ENCODE results near the gene NKX2-4. TPM values are rescaled to one million over a fixed set of nuclear protein-coding genes. Genes with fewer than 3 reads are reported as not detected.

The NKX2-4 gene
- total and polyA plus RNA-seq, 10 of the 15 experiments (the other 5 are each of a cell fraction or from before 2014, with no cell fraction given), result not detected

GRCh38 chr20:21395051-21395665 lies 2.2 kb downstream of the NKX2-4 start (continued):
- TF ChIP-seq PBX3 (IDR thresholded peaks at IDR 0.05; ENCODE audit: insufficient replicate concordance, low read depth, low read length), result no peak
- TF ChIP-seq SUPT20H (IDR thresholded peaks at IDR 0.05; ENCODE audit: borderline replicate concordance, control insufficient read depth, low read depth, low read length), result no peak
- no peak for TF ChIP-seq CBX5 (IDR thresholded peaks at IDR 0.05; ENCODE audit: low read depth)
- TF ChIP-seq, protein P1, sequence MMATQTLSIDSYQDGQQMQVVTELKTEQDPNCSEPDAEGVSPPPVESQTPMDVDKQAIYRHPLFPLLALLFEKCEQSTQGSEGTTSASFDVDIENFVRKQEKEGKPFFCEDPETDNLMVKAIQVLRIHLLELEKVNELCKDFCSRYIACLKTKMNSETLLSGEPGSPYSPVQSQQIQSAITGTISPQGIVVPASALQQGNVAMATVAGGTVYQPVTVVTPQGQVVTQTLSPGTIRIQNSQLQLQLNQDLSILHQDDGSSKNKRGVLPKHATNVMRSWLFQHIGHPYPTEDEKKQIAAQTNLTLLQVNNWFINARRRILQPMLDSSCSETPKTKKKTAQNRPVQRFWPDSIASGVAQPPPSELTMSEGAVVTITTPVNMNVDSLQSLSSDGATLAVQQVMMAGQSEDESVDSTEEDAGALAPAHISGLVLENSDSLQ (IDR thresholded peaks at IDR 0.05), result no peak
- no peak for TF ChIP-seq CREM (IDR thresholded peaks at IDR 0.05; ENCODE audit: low read depth)
- no peak for TF ChIP-seq FOS (IDR thresholded peaks at IDR 0.05; ENCODE audit: borderline replicate concordance, extremely low read depth, insufficient read length)

GRCh38 chr20:21394551-21394950 lies 2.8 kb downstream of the NKX2-4 start:
- BruUV-seq (replicated peaks), result no TSS peak
- CTCF ChIA-PET, result interaction anchor here (2.3 kb wide), 1 partner anchor 159 kb away, joined by 8 read pairs; no protein-coding TSS in a partner anchor
- TF ChIP-seq BHLHE40 (IDR thresholded peaks at IDR 0.05; ENCODE audit: borderline replicate concordance in 1 of 2, low read depth in 2 of 2, low read length in 1 of 2) (no peak), ZNF24 (IDR thresholded peaks at IDR 0.05) (no peak), RB1 (IDR thresholded peaks at IDR 0.05; ENCODE audit: borderline replicate concordance) (no peak), FOXM1 (IDR thresholded peaks at IDR 0.05; ENCODE audit: low read depth, low read length) (no peak), TCF3 (IDR thresholded peaks at IDR 0.05; ENCODE audit: borderline replicate concordance, insufficient read depth, low read depth, low read length) (no peak), NR2C1 (IDR thresholded peaks at IDR 0.05) (no peak), SIX5 (IDR thresholded peaks at IDR 0.05; ENCODE audit: low read depth, low read length, severe bottlenecking) (no peak), POU2F2 (IDR thresholded peaks at IDR 0.05; ENCODE audit: borderline replicate concordance, low read depth, low read length) (no peak), POLR2AphosphoS2 (IDR thresholded peaks at IDR 0.05; ENCODE audit: low read depth, low read length) (no peak), IRF4 (IDR thresholded peaks at IDR 0.05; ENCODE audit: low read depth, low read length) (no peak), DPF2 (IDR thresholded peaks at IDR 0.05) (no peak)
- TF ChIP-seq, protein P2, sequence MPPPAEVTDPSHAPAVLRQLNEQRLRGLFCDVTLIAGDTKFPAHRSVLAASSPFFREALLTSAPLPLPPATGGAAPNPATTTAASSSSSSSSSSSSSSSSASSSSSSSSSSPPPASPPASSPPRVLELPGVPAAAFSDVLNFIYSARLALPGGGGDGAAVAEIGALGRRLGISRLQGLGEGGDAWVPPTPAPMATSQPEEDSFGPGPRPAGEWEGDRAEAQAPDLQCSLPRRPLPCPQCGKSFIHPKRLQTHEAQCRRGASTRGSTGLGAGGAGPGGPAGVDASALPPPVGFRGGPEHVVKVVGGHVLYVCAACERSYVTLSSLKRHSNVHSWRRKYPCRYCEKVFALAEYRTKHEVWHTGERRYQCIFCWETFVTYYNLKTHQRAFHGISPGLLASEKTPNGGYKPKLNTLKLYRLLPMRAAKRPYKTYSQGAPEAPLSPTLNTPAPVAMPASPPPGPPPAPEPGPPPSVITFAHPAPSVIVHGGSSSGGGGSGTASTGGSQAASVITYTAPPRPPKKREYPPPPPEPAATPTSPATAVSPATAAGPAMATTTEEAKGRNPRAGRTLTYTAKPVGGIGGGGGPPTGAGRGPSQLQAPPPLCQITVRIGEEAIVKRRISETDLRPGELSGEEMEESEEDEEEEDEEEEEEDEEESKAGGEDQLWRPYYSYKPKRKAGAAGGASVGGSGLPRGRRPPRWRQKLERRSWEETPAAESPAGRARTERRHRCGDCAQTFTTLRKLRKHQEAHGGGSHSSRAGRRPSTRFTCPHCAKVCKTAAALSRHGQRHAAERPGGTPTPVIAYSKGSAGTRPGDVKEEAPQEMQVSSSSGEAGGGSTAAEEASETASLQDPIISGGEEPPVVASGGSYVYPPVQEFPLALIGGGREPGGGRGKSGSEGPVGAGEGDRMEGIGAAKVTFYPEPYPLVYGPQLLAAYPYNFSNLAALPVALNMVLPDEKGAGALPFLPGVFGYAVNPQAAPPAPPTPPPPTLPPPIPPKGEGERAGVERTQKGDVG (CRISPR knock-in tag; IDR thresholded peaks at IDR 0.05), result no peak

More at GRCh38 chr20:21394551-21394950, 2.8 kb downstream of the NKX2-4 start:
- no peaks in the 10 kb centered on the region for H3K79me2 ChIP-seq (ENCODE audit: control insufficient read depth, insufficient read depth, low read length)
- no peaks in the 10 kb centered on the region for H3K4me1 ChIP-seq (ENCODE audit: control insufficient read depth, insufficient read depth, low read length)
- H4K20me1 ChIP-seq (ENCODE audit: control insufficient read depth, insufficient read depth), result no peaks in the 10 kb centered on the region
- no peak overlapping the region for H3K27ac ChIP-seq (ENCODE audit: control insufficient read depth, insufficient read depth)
- peaks cover 8 to 18% of the 10 kb centered on the region in 2 experiments; a peak in 3 of 4 replicates for H3K27me3 ChIP-seq (replicated peaks in 1 of 2; ENCODE audit: control insufficient read depth in 2 of 2, insufficient read depth in 2 of 2, low read length in 1 of 2)
- H2AFZ ChIP-seq (ENCODE audit: control insufficient read depth, low read depth, low read length), result no peak overlapping the region
- no peak overlapping the region for H3K4me3 ChIP-seq
- no peak overlapping the region for H3K4me2 ChIP-seq (ENCODE audit: control insufficient read depth, insufficient read depth)
- ChIA-PET POLR2A (no interaction called here), RAD21 (ENCODE audit: unreplicated experiment) (no interaction called here), SMC1A (ENCODE audit: uncharacterized antibody, unreplicated experiment) (interaction anchor here (0.7 kb wide), 1 partner anchor 617 kb away, joined by 3 read pairs; no protein-coding TSS in a partner anchor)
- peaks cover 0 to 1% of the 10 kb centered on the region in 2 experiments; a peak in 1 of 4 replicates for H3K36me3 ChIP-seq (ENCODE audit: control insufficient read depth in 2 of 2, insufficient read depth in 2 of 2, low read length in 1 of 2)
- DNase-seq (ENCODE audit: low read depth, low spot score) (no peak), FAIRE-seq (no peak), ATAC-seq (no peak)
- in situ Hi-C loops (cut with MboI), result no loop called here
- no peaks in the 10 kb centered on the region; the same call in 2 of the 3 replicates for H3K9me3 ChIP-seq (replicated peaks; ENCODE audit: control insufficient read depth, insufficient read depth, low read length)
- WGBS (ENCODE audit: insufficient coverage, insufficient replicate concordance, low lambda C conversion rate, missing lambda C conversion rate), result 50% methylated on average over 3 of the region's 3 CpGs
- intact Hi-C loops (cut with micrococcal nuclease; ENCODE audit: unreplicated experiment), result loop anchor here (10.0 kb wide), 1 partner anchor 110 kb away; no protein-coding TSS in a partner anchor
- H3K9ac ChIP-seq (ENCODE audit: control insufficient read depth, insufficient read depth, low read length), result no peak overlapping the region

Data from GM12878 (cell line).